Dendritic cell treated with granulocyte-macrophage colony-stimulating factor and Interleukin-4, amounts not matched to agents 40 ng/mL and 50 ng/mL, for 4 days (primary cell): ENCODE data around the gene FNTB.

Source experiments
- H3K27ac Mint-ChIP-seq: one replicate; pipeline ENCODE4 v1.8.0; 2022; ENCODE audit warnings: mild to moderate bottlenecking, mixed read lengths
- H3K27me3 Mint-ChIP-seq: one replicate; pipeline ENCODE4 v1.8.0; 2022; ENCODE audit warnings: mild to moderate bottlenecking, mixed read lengths
- H3K36me3 Mint-ChIP-seq: one replicate; pipeline ENCODE4 v1.8.0; 2022; ENCODE audit warnings: low read depth, mixed read lengths
- H3K4me1 Mint-ChIP-seq: one replicate; pipeline ENCODE4 v1.8.0; 2022; ENCODE audit warnings: low read depth, mixed read lengths
- H3K4me3 Mint-ChIP-seq: one replicate; pipeline ENCODE4 v1.8.0; 2022; ENCODE audit warnings: mild to moderate bottlenecking, moderate library complexity, mixed read lengths
- H3K9me3 Mint-ChIP-seq: one replicate; pipeline ENCODE4 v1.8.0; 2022; ENCODE audit warnings: mixed read lengths
- intact Hi-C: fragments of 100-400 bp; cut with micrococcal nuclease; formaldehyde crosslinking; loops from one replicate; pipeline ENCODE4 v1.15.0; 2022

Gene FNTB, protein sequence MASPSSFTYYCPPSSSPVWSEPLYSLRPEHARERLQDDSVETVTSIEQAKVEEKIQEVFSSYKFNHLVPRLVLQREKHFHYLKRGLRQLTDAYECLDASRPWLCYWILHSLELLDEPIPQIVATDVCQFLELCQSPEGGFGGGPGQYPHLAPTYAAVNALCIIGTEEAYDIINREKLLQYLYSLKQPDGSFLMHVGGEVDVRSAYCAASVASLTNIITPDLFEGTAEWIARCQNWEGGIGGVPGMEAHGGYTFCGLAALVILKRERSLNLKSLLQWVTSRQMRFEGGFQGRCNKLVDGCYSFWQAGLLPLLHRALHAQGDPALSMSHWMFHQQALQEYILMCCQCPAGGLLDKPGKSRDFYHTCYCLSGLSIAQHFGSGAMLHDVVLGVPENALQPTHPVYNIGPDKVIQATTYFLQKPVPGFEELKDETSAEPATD

GRCh38 chr14:64986648-64987437, at the start of gene FNTB:
Gene FNTB, plus strand, starts transcription at chr14:64986895. Its CDS starts 59 bp downstream, at chr14:64986954.
- Mint-ChIP-seq H3K9me3 (no peaks in the 10 kb centered on the region), H3K4me1 (peaks cover 30% of the 10 kb centered on the region), H3K4me3 (peak within 1 kb of the TSS; percentile 99), H3K27ac (peak within 1 kb of the TSS; percentile 96), H3K27me3 (peaks cover 14% of the 10 kb centered on the region), H3K36me3 (peaks cover 8% of the 10 kb centered on the region)
- intact Hi-C loops, result loop anchor here (1.0 to 5.0 kb wide), 5 partner anchors 34 to 426 kb away; partner anchors contain the start of genes CHURC1, FUT8 and MAX

DNA sequence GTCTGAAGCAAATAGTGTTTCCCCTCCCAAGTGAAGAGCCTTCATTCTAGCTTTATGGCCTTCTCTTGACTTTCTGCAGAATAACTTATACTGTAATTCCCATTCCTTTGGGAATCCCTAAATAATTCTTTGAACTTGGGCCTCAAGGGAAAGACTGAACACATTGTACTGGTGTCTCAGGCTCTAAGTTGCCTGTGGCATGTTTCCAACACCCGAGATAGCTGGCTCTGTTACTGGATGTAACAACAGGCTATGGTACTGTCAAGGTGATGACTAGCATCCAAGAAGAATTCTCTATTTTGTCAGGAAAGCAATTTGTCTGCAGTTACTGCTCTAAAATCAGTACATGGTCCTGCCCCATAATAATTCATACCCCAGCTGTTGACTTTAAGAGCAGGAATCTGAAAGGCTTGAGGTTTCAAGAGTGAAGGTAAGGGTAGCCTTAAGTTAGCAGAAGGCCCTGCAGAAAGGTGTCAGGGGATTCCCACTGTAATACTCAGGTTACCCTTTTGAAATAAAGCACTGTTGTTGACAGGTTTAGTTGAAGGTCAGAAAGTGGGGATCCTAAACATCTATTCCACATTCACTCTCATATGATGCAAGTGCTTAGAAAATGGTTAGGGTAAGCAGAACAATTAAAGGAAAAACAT, 49.4 kb upstream of the FNTB start:
- H3K27ac Mint-ChIP-seq, result no peak overlapping the region
- no peaks in the 10 kb centered on the region for H3K27me3 Mint-ChIP-seq
- H3K9me3 Mint-ChIP-seq, result no peaks in the 10 kb centered on the region
- no peak overlapping the region for H3K4me3 Mint-ChIP-seq
- peaks cover 95% of the 10 kb centered on the region for H3K36me3 Mint-ChIP-seq
- no peaks in the 10 kb centered on the region for H3K4me1 Mint-ChIP-seq
- intact Hi-C loops, result no loop called here

GRCh38 chr14:64937821-64938193, 48.9 kb upstream of the FNTB start:
- Mint-ChIP-seq H3K4me1 (peaks cover 2% of the 10 kb centered on the region), H3K27me3 (no peaks in the 10 kb centered on the region), H3K27ac (no peak overlapping the region), H3K36me3 (peaks cover 93% of the 10 kb centered on the region), H3K4me3 (no peak overlapping the region), H3K9me3 (no peaks in the 10 kb centered on the region)
- intact Hi-C loops, result no loop called here

DNA sequence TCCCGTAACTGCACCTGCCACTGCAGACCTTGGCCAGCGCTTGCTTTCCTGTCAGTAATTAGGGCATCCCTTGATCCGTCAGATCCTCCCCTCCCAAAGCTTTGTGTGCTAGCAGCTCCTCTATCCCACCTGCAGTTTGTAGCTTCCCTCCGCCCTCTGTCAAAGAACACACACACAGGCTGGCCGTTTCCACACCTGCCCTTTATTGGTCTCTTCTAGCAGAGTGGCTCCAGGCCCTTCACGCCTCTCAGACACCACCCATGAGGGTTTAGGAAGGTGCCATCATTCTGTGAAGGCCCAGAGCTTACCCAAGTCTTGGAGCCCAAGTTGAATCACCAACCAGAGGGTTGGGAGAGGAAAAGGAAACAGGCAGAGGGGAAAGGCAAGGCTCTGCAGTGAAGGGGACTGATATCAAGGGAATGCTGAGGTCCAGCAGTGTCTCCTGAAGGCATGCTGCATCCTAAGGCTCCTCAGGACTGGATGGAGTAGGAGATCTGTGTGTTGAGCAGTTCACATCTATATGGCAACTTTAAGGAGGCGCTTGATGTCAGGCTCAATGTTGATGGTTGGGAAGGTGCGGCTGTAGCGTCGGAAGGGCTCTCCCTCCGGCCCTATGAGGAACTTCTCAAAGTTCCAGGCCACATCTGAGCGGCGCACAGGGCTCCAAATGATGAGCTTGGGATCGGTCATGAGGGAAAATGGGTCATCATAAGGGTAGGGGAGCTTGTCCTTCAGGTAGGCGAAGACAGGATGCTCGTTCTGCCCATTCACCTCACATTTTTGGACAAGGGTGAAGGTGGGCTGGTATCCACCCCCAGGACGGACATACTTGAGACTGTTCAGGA, 47.5 kb upstream of the FNTB start:
- Mint-ChIP-seq H3K4me1 (peaks cover 16% of the 10 kb centered on the region), H3K4me3 (no peak overlapping the region), H3K36me3 (peaks cover 89% of the 10 kb centered on the region)

GRCh38 chr14:64939817-64940190, 46.9 kb upstream of the FNTB start:
- intact Hi-C loops, result no loop called here
- Mint-ChIP-seq H3K27me3 (no peaks in the 10 kb centered on the region), H3K9me3 (no peaks in the 10 kb centered on the region), H3K27ac (no peak overlapping the region), H3K4me3 (no peak overlapping the region), H3K4me1 (peaks cover 19% of the 10 kb centered on the region), H3K36me3 (peaks cover 87% of the 10 kb centered on the region)

More for the DNA sequence above, 47.5 kb upstream of the FNTB start:
- no peaks in the 10 kb centered on the region for H3K9me3 Mint-ChIP-seq
- no peaks in the 10 kb centered on the region for H3K27me3 Mint-ChIP-seq
- H3K27ac Mint-ChIP-seq, result no peak overlapping the region
- intact Hi-C loops, result no loop called here

DNA sequence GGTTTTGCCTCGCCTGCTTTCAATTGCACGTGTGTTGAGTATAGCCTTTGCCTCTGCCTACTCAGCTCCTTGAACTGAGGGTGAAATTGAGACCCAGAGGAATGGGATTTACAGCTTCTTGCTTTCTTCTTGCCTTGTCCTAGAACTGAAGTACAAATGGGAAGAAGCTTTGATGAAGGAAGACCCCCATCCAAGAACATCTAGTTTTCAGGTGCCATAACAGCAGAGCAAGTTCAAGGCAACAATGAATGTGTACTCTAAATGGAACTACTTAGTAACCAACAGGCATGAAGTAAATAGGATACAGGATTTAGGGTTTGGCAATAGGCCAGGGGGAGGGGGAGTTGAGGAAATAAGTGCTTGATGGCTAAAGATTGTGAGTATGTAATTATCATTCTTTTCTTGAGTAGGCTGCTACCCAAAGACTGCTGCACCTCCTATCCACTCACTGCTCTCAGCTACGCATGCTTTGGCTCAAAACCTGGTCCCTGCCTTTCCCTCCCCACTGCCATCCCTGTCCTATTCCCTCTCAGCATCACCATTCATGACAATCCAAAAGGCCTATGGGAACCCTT, 46.3 kb upstream of the FNTB start:
- Mint-ChIP-seq H3K9me3 (no peaks in the 10 kb centered on the region), H3K27ac (no peak overlapping the region), H3K36me3 (peaks cover 87% of the 10 kb centered on the region), H3K4me3 (no peak overlapping the region), H3K27me3 (no peaks in the 10 kb centered on the region), H3K4me1 (peaks cover 19% of the 10 kb centered on the region)
- intact Hi-C loops, result no loop called here

- H3K9me3 Mint-ChIP-seq, result no peaks in the 10 kb centered on the region
- H3K36me3 Mint-ChIP-seq, result peaks cover 80% of the 10 kb centered on the region
- no peak within 1 kb of the TSS for H3K27ac Mint-ChIP-seq
- no peak within 1 kb of the TSS for H3K4me3 Mint-ChIP-seq
- no peaks in the 10 kb centered on the region for H3K27me3 Mint-ChIP-seq
- intact Hi-C loops, result no loop called here
- H3K4me1 Mint-ChIP-seq, result peaks cover 26% of the 10 kb centered on the region
Measured at GRCh38 chr14:64942531-64943111, 44.1 kb upstream of the FNTB start, which contains the start of gene GPX2. Gene GPX2, minus strand, starts transcription at chr14:64942745. Its CDS starts 19 bp downstream, at chr14:64942726.

GRCh38 chr14:64943556-64943955, 43.1 kb upstream of the FNTB start:
- intact Hi-C loops, result no loop called here
- H3K27me3 Mint-ChIP-seq, result no peaks in the 10 kb centered on the region
- no peak overlapping the region for H3K27ac Mint-ChIP-seq
- H3K36me3 Mint-ChIP-seq, result peaks cover 80% of the 10 kb centered on the region
- no peaks in the 10 kb centered on the region for H3K9me3 Mint-ChIP-seq
- H3K4me1 Mint-ChIP-seq, result peaks cover 26% of the 10 kb centered on the region
- no peak overlapping the region for H3K4me3 Mint-ChIP-seq

DNA sequence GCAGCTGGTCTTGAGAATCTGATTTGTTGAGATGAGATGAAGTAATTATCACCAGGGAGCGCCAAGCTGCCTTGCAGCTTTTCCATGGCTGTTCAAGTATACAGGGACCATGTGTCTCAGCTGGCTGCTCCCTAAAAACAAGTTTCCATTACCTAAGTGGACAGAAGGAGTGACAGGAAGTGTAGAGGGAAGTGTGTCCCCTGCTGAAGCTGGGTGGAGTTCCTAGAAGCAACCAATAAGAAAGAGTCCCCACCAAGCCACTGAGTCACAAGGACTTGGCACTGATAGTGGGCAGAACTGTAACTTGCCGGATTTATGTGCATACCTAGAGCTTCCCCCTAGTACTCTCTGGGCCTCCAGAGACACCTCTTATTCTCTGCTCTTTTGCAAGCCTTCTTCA, 42.7 kb upstream of the FNTB start:
- intact Hi-C loops, result no loop called here
- H3K4me3 Mint-ChIP-seq, result no peak overlapping the region
- H3K27me3 Mint-ChIP-seq, result no peaks in the 10 kb centered on the region
- H3K9me3 Mint-ChIP-seq, result no peaks in the 10 kb centered on the region
- H3K36me3 Mint-ChIP-seq, result peaks cover 75% of the 10 kb centered on the region
- H3K4me1 Mint-ChIP-seq, result peaks cover 26% of the 10 kb centered on the region
- no peak overlapping the region for H3K27ac Mint-ChIP-seq

GRCh38 chr14:64944861-64945260, 41.8 kb upstream of the FNTB start:
- peaks cover 69% of the 10 kb centered on the region for H3K36me3 Mint-ChIP-seq
- intact Hi-C loops, result no loop called here
- no peaks in the 10 kb centered on the region for H3K9me3 Mint-ChIP-seq
- no peak overlapping the region for H3K27ac Mint-ChIP-seq
- H3K27me3 Mint-ChIP-seq, result no peaks in the 10 kb centered on the region
- H3K4me3 Mint-ChIP-seq, result no peak overlapping the region
- H3K4me1 Mint-ChIP-seq, result peaks cover 26% of the 10 kb centered on the region

- Mint-ChIP-seq H3K36me3 (peaks cover 67% of the 10 kb centered on the region), H3K4me1 (peaks cover 26% of the 10 kb centered on the region)
- intact Hi-C loops, result no loop called here
Measured at GRCh38 chr14:64945431-64946178, 41.1 kb upstream of the FNTB start.

GRCh38 chr14:64946310-64947045, 40.2 kb upstream of the FNTB start:
- no peaks in the 10 kb centered on the region for H3K27me3 Mint-ChIP-seq
- intact Hi-C loops, result no loop called here
- H3K9me3 Mint-ChIP-seq, result no peaks in the 10 kb centered on the region
- H3K4me3 Mint-ChIP-seq, result no peak overlapping the region
- no peak overlapping the region for H3K27ac Mint-ChIP-seq
- peaks cover 26% of the 10 kb centered on the region for H3K4me1 Mint-ChIP-seq
- peaks cover 62% of the 10 kb centered on the region for H3K36me3 Mint-ChIP-seq

More at GRCh38 chr14:64945431-64946178, 41.1 kb upstream of the FNTB start:
- no peaks in the 10 kb centered on the region for H3K27me3 Mint-ChIP-seq
- H3K9me3 Mint-ChIP-seq, result no peaks in the 10 kb centered on the region
- no peak overlapping the region for H3K4me3 Mint-ChIP-seq
- H3K27ac Mint-ChIP-seq, result no peak overlapping the region
